ENCODE measurements around the gene ZNF511.

Gene ZNF511

GRCh38 chr10:133310789-133311188 is 2.1 kb downstream of the ZNF511 start:
- DNase-seq: no peak
- H3K79me2 ChIP-seq (ENCODE audit: control insufficient read depth, insufficient read depth, low read length): peaks cover 14% of the 10 kb centered on the region
- H2BK120ac ChIP-seq (ENCODE audit: low read depth, low read length): no peak overlapping the region
- H3K4ac ChIP-seq (ENCODE audit: low read depth, low read length): no peak overlapping the region
- H3K18ac ChIP-seq (ENCODE audit: low read length): no peak overlapping the region
- H2AK5ac ChIP-seq (ENCODE audit: low read length): no peak overlapping the region
- H2BK5ac ChIP-seq (ENCODE audit: low read length): no peak overlapping the region
- H2BK15ac ChIP-seq (replicated peaks; ENCODE audit: low read depth): no peak overlapping the region
- no peaks in the 10 kb centered on the region for H3K4me1 ChIP-seq (ENCODE audit: control insufficient read depth, low read depth, low read length)
- H3K27me3 ChIP-seq (ENCODE audit: insufficient read depth, low read length, poor library complexity): no peaks in the 10 kb centered on the region
- H3K79me1 ChIP-seq (ENCODE audit: low read length): peaks cover 17% of the 10 kb centered on the region
- H3K4me2 ChIP-seq (ENCODE audit: low read length): no peak overlapping the region
- H3K9ac ChIP-seq (ENCODE audit: low read length): no peak overlapping the region
- WGBS (ENCODE audit: extremely low coverage, insufficient coverage, low lambda C conversion rate): no CpG with 5 or more reads among the region's 8 CpGs
- no peak overlapping the region for H3K4me3 ChIP-seq (ENCODE audit: low read length)
- H3K23ac ChIP-seq (ENCODE audit: low read length): no peak overlapping the region
- no peak overlapping the region for H3K56ac ChIP-seq (ENCODE audit: low read length)
- no peak overlapping the region for H4K8ac ChIP-seq (ENCODE audit: low read depth, low read length)
- H4K5ac ChIP-seq (ENCODE audit: low read length): no peak overlapping the region
- no peak overlapping the region for H3K27ac ChIP-seq (ENCODE audit: low read depth, low read length)
- peaks cover 2% of the 10 kb centered on the region for H3K36me3 ChIP-seq (ENCODE audit: control insufficient read depth, insufficient read depth, low read length)

- DNase-seq: no peak
These were observed 2.9 kb downstream of the ZNF511 start for GRCh38 chr10:133311570-133311969.

GRCh38 chr10:133312016-133312768 is 3.5 kb downstream of the ZNF511 start:
- H3K79me1 ChIP-seq (ENCODE audit: low read length): peaks cover 8% of the 10 kb centered on the region
- H3K79me2 ChIP-seq (ENCODE audit: control insufficient read depth, insufficient read depth, low read length): peaks cover 9% of the 10 kb centered on the region
- H2BK15ac ChIP-seq (replicated peaks; ENCODE audit: low read depth): no peak overlapping the region
- no peaks in the 10 kb centered on the region for H3K4me1 ChIP-seq (ENCODE audit: control insufficient read depth, low read depth, low read length)
- no peak overlapping the region for H3K4ac ChIP-seq (ENCODE audit: low read depth, low read length)
- H2AK5ac ChIP-seq (ENCODE audit: low read length): no peak overlapping the region
- no peak for DNase-seq
- H2BK120ac ChIP-seq (ENCODE audit: low read depth, low read length): no peak overlapping the region
- WGBS (ENCODE audit: extremely low coverage, insufficient coverage, low lambda C conversion rate): no CpG with 5 or more reads among the region's 23 CpGs
- no peak overlapping the region for H3K9ac ChIP-seq (ENCODE audit: low read length)
- no peak overlapping the region for H2BK5ac ChIP-seq (ENCODE audit: low read length)
- peaks cover 2% of the 10 kb centered on the region for H3K36me3 ChIP-seq (ENCODE audit: control insufficient read depth, insufficient read depth, low read length)
- no peak overlapping the region for H3K23ac ChIP-seq (ENCODE audit: low read length)
- no peak overlapping the region for H4K8ac ChIP-seq (ENCODE audit: low read depth, low read length)
- H3K27ac ChIP-seq (ENCODE audit: low read depth, low read length): no peak overlapping the region
- H3K4me2 ChIP-seq (ENCODE audit: low read length): no peak overlapping the region
- H4K5ac ChIP-seq (ENCODE audit: low read length): no peak overlapping the region
- H3K4me3 ChIP-seq (ENCODE audit: low read length): no peak overlapping the region
- no peaks in the 10 kb centered on the region for H3K27me3 ChIP-seq (ENCODE audit: insufficient read depth, low read length, poor library complexity)
- no peak overlapping the region for H3K56ac ChIP-seq (ENCODE audit: low read length)
- H3K18ac ChIP-seq (ENCODE audit: low read length): no peak overlapping the region

More at GRCh38 chr10:133311570-133311969, 2.9 kb downstream of the ZNF511 start:
- H3K27me3 ChIP-seq (ENCODE audit: insufficient read depth, low read length, poor library complexity): no peaks in the 10 kb centered on the region
- H2BK120ac ChIP-seq (ENCODE audit: low read depth, low read length): no peak overlapping the region
- no peak overlapping the region for H3K18ac ChIP-seq (ENCODE audit: low read length)
- peaks cover 13% of the 10 kb centered on the region for H3K79me1 ChIP-seq (ENCODE audit: low read length)
- no peak overlapping the region for H3K23ac ChIP-seq (ENCODE audit: low read length)
- no peak overlapping the region for H2BK15ac ChIP-seq (replicated peaks; ENCODE audit: low read depth)
- H3K4me3 ChIP-seq (ENCODE audit: low read length): no peak overlapping the region
- H2AK5ac ChIP-seq (ENCODE audit: low read length): no peak overlapping the region
- no peak overlapping the region for H3K4ac ChIP-seq (ENCODE audit: low read depth, low read length)
- H4K8ac ChIP-seq (ENCODE audit: low read depth, low read length): no peak overlapping the region
- no peaks in the 10 kb centered on the region for H3K4me1 ChIP-seq (ENCODE audit: control insufficient read depth, low read depth, low read length)
- H3K27ac ChIP-seq (ENCODE audit: low read depth, low read length): no peak overlapping the region
- H4K5ac ChIP-seq (ENCODE audit: low read length): no peak overlapping the region
- H2BK5ac ChIP-seq (ENCODE audit: low read length): no peak overlapping the region
- H3K4me2 ChIP-seq (ENCODE audit: low read length): no peak overlapping the region
- no peak overlapping the region for H3K56ac ChIP-seq (ENCODE audit: low read length)
- H3K36me3 ChIP-seq (ENCODE audit: control insufficient read depth, insufficient read depth, low read length): peaks cover 2% of the 10 kb centered on the region
- peaks cover 13% of the 10 kb centered on the region for H3K79me2 ChIP-seq (ENCODE audit: control insufficient read depth, insufficient read depth, low read length)
- H3K9ac ChIP-seq (ENCODE audit: low read length): no peak overlapping the region
- no CpG with 5 or more reads among the region's 10 CpGs for WGBS (ENCODE audit: extremely low coverage, insufficient coverage, low lambda C conversion rate)

GRCh38 chr10:133312769-133313145 is 4.0 kb downstream of the ZNF511 start:
- Histone ChIP-seq H3K18ac (ENCODE audit: low read length) (no peak overlapping the region), H4K5ac (ENCODE audit: low read length) (no peak overlapping the region), H3K56ac (ENCODE audit: low read length) (no peak overlapping the region), H3K27me3 (ENCODE audit: insufficient read depth, low read length, poor library complexity) (no peaks in the 10 kb centered on the region), H3K4me2 (ENCODE audit: low read length) (no peak overlapping the region), H3K4me3 (ENCODE audit: low read length) (no peak overlapping the region), H3K4me1 (ENCODE audit: control insufficient read depth, low read depth, low read length) (no peaks in the 10 kb centered on the region), H3K9ac (ENCODE audit: low read length) (no peak overlapping the region), H3K79me1 (ENCODE audit: low read length) (peaks cover 4% of the 10 kb centered on the region), H3K27ac (ENCODE audit: low read depth, low read length) (no peak overlapping the region), H2AK5ac (ENCODE audit: low read length) (no peak overlapping the region), H2BK5ac (ENCODE audit: low read length) (no peak overlapping the region), H2BK15ac (replicated peaks; ENCODE audit: low read depth) (no peak overlapping the region), H4K8ac (ENCODE audit: low read depth, low read length) (no peak overlapping the region), H2BK120ac (ENCODE audit: low read depth, low read length) (no peak overlapping the region), H3K4ac (ENCODE audit: low read depth, low read length) (no peak overlapping the region), H3K79me2 (ENCODE audit: control insufficient read depth, insufficient read depth, low read length) (peaks cover 4% of the 10 kb centered on the region), H3K23ac (ENCODE audit: low read length) (no peak overlapping the region), H3K36me3 (ENCODE audit: control insufficient read depth, insufficient read depth, low read length) (peaks cover 2% of the 10 kb centered on the region)
- no peak for DNase-seq
- WGBS (ENCODE audit: extremely low coverage, insufficient coverage, low lambda C conversion rate): no CpG with 5 or more reads among the region's 9 CpGs

- no CpG with 5 or more reads among the region's 4 CpGs for whole genome bisulfite sequencing (ENCODE audit: extremely low coverage, insufficient coverage, low lambda C conversion rate)
- Histone ChIP-seq H3K4me2 (ENCODE audit: low read length) (no peak overlapping the region), H3K56ac (ENCODE audit: low read length) (no peak overlapping the region), H3K4me3 (ENCODE audit: low read length) (no peak overlapping the region), H3K9ac (ENCODE audit: low read length) (no peak overlapping the region), H3K23ac (ENCODE audit: low read length) (no peak overlapping the region), H3K4ac (ENCODE audit: low read depth, low read length) (no peak overlapping the region), H4K5ac (ENCODE audit: low read length) (no peak overlapping the region), H3K27ac (ENCODE audit: low read depth, low read length) (no peak overlapping the region), H2BK15ac (replicated peaks; ENCODE audit: low read depth) (no peak overlapping the region), H2AK5ac (ENCODE audit: low read length) (no peak overlapping the region), H4K8ac (ENCODE audit: low read depth, low read length) (no peak overlapping the region), H3K4me1 (ENCODE audit: control insufficient read depth, low read depth, low read length) (no peaks in the 10 kb centered on the region), H3K79me1 (ENCODE audit: low read length) (no peaks in the 10 kb centered on the region), H3K18ac (ENCODE audit: low read length) (no peak overlapping the region), H3K27me3 (ENCODE audit: insufficient read depth, low read length, poor library complexity) (no peaks in the 10 kb centered on the region), H3K36me3 (ENCODE audit: control insufficient read depth, insufficient read depth, low read length) (peaks cover 2% of the 10 kb centered on the region), H2BK5ac (ENCODE audit: low read length) (no peak overlapping the region), H3K79me2 (ENCODE audit: control insufficient read depth, insufficient read depth, low read length) (no peaks in the 10 kb centered on the region), H2BK120ac (ENCODE audit: low read depth, low read length) (no peak overlapping the region)
- DNase-seq: no peak
These were observed 4.5 kb downstream of the ZNF511 start for GRCh38 chr10:133313192-133313591.

- Histone ChIP-seq H3K4me1 (ENCODE audit: control insufficient read depth, low read depth, low read length) (no peaks in the 10 kb centered on the region), H3K4ac (ENCODE audit: low read depth, low read length) (no peak overlapping the region), H2BK120ac (ENCODE audit: low read depth, low read length) (no peak overlapping the region), H3K18ac (ENCODE audit: low read length) (no peak overlapping the region), H3K27me3 (ENCODE audit: insufficient read depth, low read length, poor library complexity) (no peaks in the 10 kb centered on the region), H3K79me2 (ENCODE audit: control insufficient read depth, insufficient read depth, low read length) (no peaks in the 10 kb centered on the region), H2AK5ac (ENCODE audit: low read length) (no peak overlapping the region), H3K36me3 (ENCODE audit: control insufficient read depth, insufficient read depth, low read length) (peaks cover 2% of the 10 kb centered on the region), H3K4me3 (ENCODE audit: low read length) (no peak overlapping the region), H3K27ac (ENCODE audit: low read depth, low read length) (no peak overlapping the region), H3K56ac (ENCODE audit: low read length) (no peak overlapping the region), H4K8ac (ENCODE audit: low read depth, low read length) (no peak overlapping the region), H3K79me1 (ENCODE audit: low read length) (no peaks in the 10 kb centered on the region), H4K5ac (ENCODE audit: low read length) (no peak overlapping the region), H2BK5ac (ENCODE audit: low read length) (no peak overlapping the region), H3K9ac (ENCODE audit: low read length) (no peak overlapping the region), H3K23ac (ENCODE audit: low read length) (no peak overlapping the region), H2BK15ac (replicated peaks; ENCODE audit: low read depth) (no peak overlapping the region), H3K4me2 (ENCODE audit: low read length) (no peak overlapping the region)
- no CpG with 5 or more reads among the region's 12 CpGs for WGBS (ENCODE audit: extremely low coverage, insufficient coverage, low lambda C conversion rate)
- DNase-seq: no peak
These were observed 6.2 kb downstream of the ZNF511 start for GRCh38 chr10:133314911-133315310.
